Measurements from ENCODE around the gene MAFF. TPM values are rescaled to one million over a fixed set of nuclear protein-coding genes. Genes with fewer than 3 reads are reported as not detected.

The MAFF gene
- total RNA-seq, 1 experiment from 2014 or later: 4.6 TPM

DNA sequence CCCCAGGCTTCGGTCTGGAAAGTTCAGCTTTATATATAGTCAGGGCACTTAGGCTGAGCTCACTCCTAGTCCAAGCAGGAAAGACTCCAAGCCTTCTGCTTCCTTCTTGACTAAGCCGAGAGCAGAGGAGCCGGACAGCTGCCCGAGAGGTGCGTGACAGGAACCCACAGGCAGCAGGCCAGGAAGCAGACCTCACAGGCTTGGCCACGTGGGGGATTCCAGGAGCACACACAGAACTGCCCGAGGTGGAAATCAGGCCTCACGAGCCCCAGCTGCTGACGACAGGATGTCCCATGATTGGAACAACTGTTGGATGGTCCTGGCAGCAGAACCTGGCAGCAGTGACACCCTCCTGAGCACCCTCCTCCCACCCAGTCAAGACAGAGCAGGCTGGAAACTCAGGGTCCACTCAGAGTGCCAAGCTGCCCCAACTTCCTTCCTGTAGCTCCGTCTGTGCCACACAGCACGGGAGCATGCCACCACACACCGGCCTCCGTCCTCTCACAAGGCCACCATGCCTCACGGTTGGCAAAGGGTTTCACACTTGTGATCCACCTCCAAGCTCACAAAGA is 25.5 kb upstream of the MAFF start:
- Mint-ChIP-seq H3K27me3 (ENCODE audit: low read depth) (no peaks in the 10 kb centered on the region), H3K4me3 (no peak overlapping the region), H3K4me1 (peaks cover 30% of the 10 kb centered on the region), H3K9me3 (no peaks in the 10 kb centered on the region), H3K27ac (no peak overlapping the region), H3K36me3 (no peaks in the 10 kb centered on the region)
- ChIA-PET CTCF (interaction anchor here (0.6 to 5.3 kb wide), 4 partner anchors 62 to 79 kb away, joined by 3 to 23 read pairs (median 4); no protein-coding TSS in a partner anchor), POLR2A (interaction anchor here (0.6 kb wide), 1 partner anchor 21 kb away, joined by 3 read pairs; no protein-coding TSS in a partner anchor)
- no peak for ATAC-seq
- TF ChIP-seq, protein P1, sequence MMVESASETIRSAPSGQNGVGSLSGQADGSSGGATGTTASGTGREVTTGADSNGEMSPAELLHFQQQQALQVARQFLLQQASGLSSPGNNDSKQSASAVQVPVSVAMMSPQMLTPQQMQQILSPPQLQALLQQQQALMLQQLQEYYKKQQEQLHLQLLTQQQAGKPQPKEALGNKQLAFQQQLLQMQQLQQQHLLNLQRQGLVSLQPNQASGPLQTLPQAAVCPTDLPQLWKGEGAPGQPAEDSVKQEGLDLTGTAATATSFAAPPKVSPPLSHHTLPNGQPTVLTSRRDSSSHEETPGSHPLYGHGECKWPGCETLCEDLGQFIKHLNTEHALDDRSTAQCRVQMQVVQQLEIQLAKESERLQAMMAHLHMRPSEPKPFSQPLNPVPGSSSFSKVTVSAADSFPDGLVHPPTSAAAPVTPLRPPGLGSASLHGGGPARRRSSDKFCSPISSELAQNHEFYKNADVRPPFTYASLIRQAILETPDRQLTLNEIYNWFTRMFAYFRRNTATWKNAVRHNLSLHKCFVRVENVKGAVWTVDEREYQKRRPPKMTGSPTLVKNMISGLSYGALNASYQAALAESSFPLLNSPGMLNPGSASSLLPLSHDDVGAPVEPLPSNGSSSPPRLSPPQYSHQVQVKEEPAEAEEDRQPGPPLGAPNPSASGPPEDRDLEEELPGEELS (CRISPR knock-in tag; IDR thresholded peaks at IDR 0.05): no peak
- no peak for TF ChIP-seq FOXK1 (CRISPR knock-in tag; IDR thresholded peaks at IDR 0.05)
- TF ChIP-seq, protein P2, sequence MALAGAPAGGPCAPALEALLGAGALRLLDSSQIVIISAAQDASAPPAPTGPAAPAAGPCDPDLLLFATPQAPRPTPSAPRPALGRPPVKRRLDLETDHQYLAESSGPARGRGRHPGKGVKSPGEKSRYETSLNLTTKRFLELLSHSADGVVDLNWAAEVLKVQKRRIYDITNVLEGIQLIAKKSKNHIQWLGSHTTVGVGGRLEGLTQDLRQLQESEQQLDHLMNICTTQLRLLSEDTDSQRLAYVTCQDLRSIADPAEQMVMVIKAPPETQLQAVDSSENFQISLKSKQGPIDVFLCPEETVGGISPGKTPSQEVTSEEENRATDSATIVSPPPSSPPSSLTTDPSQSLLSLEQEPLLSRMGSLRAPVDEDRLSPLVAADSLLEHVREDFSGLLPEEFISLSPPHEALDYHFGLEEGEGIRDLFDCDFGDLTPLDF (CRISPR knock-in tag; IDR thresholded peaks at IDR 0.05): no peak
- TF ChIP-seq TCF7 (CRISPR knock-in tag; IDR thresholded peaks at IDR 0.05; ENCODE audit: low read depth): no peak
- TF ChIP-seq, protein P3, sequence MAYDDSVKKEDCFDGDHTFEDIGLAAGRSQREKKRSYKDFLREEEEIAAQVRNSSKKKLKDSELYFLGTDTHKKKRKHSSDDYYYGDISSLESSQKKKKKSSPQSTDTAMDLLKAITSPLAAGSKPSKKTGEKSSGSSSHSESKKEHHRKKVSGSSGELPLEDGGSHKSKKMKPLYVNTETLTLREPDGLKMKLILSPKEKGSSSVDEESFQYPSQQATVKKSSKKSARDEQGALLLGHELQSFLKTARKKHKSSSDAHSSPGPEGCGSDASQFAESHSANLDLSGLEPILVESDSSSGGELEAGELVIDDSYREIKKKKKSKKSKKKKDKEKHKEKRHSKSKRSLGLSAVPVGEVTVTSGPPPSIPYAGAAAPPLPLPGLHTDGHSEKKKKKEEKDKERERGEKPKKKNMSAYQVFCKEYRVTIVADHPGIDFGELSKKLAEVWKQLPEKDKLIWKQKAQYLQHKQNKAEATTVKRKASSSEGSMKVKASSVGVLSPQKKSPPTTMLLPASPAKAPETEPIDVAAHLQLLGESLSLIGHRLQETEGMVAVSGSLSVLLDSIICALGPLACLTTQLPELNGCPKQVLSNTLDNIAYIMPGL (CRISPR knock-in tag; IDR thresholded peaks at IDR 0.05): no peak
- TF ChIP-seq, protein P4, sequence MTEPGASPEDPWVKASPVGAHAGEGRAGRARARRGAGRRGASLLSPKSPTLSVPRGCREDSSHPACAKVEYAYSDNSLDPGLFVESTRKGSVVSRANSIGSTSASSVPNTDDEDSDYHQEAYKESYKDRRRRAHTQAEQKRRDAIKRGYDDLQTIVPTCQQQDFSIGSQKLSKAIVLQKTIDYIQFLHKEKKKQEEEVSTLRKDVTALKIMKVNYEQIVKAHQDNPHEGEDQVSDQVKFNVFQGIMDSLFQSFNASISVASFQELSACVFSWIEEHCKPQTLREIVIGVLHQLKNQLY (CRISPR knock-in tag; IDR thresholded peaks at IDR 0.05): no peak
- TF ChIP-seq, protein P5, sequence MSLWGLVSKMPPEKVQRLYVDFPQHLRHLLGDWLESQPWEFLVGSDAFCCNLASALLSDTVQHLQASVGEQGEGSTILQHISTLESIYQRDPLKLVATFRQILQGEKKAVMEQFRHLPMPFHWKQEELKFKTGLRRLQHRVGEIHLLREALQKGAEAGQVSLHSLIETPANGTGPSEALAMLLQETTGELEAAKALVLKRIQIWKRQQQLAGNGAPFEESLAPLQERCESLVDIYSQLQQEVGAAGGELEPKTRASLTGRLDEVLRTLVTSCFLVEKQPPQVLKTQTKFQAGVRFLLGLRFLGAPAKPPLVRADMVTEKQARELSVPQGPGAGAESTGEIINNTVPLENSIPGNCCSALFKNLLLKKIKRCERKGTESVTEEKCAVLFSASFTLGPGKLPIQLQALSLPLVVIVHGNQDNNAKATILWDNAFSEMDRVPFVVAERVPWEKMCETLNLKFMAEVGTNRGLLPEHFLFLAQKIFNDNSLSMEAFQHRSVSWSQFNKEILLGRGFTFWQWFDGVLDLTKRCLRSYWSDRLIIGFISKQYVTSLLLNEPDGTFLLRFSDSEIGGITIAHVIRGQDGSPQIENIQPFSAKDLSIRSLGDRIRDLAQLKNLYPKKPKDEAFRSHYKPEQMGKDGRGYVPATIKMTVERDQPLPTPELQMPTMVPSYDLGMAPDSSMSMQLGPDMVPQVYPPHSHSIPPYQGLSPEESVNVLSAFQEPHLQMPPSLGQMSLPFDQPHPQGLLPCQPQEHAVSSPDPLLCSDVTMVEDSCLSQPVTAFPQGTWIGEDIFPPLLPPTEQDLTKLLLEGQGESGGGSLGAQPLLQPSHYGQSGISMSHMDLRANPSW (CRISPR knock-in tag; conservative IDR thresholded peaks at IDR 0.05; ENCODE audit: low read depth): no peak
- no peak for TF ChIP-seq ETV6 (CRISPR knock-in tag; IDR thresholded peaks at IDR 0.05)
- TF ChIP-seq SMAD3 (CRISPR knock-in tag; IDR thresholded peaks at IDR 0.05; ENCODE audit: borderline replicate concordance): no peak
- no peak for TF ChIP-seq KAT7 (CRISPR knock-in tag; IDR thresholded peaks at IDR 0.05; ENCODE audit: borderline replicate concordance)
- TF ChIP-seq ZNF263 (CRISPR knock-in tag; IDR thresholded peaks at IDR 0.05; ENCODE audit: low read depth): no peak
- no peak for TF ChIP-seq SP1 (CRISPR knock-in tag; conservative IDR thresholded peaks at IDR 0.05)
- TF ChIP-seq, protein P6, sequence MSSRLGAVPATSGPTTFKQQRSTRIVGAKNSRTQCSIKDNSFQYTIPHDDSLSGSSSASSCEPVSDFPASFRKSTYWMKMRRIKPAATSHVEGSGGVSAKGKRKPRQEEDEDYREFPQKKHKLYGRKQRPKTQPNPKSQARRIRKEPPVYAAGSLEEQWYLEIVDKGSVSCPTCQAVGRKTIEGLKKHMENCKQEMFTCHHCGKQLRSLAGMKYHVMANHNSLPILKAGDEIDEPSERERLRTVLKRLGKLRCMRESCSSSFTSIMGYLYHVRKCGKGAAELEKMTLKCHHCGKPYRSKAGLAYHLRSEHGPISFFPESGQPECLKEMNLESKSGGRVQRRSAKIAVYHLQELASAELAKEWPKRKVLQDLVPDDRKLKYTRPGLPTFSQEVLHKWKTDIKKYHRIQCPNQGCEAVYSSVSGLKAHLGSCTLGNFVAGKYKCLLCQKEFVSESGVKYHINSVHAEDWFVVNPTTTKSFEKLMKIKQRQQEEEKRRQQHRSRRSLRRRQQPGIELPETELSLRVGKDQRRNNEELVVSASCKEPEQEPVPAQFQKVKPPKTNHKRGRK (CRISPR knock-in tag; IDR thresholded peaks at IDR 0.05; ENCODE audit: borderline replicate concordance): no peak
- TF ChIP-seq, protein P7, sequence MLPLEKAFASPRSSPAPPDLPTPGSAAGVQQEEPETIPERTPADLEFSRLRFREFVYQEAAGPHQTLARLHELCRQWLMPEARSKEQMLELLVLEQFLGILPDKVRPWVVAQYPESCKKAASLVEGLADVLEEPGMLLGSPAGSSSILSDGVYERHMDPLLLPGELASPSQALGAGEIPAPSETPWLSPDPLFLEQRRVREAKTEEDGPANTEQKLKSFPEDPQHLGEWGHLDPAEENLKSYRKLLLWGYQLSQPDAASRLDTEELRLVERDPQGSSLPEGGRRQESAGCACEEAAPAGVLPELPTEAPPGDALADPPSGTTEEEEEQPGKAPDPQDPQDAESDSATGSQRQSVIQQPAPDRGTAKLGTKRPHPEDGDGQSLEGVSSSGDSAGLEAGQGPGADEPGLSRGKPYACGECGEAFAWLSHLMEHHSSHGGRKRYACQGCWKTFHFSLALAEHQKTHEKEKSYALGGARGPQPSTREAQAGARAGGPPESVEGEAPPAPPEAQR (CRISPR knock-in tag; IDR thresholded peaks at IDR 0.05): no peak
- DNase-seq (ENCODE audit: low spot score): no peak
